A673 (cell line): ENCODE results near the gene TSPOAP1. TPM values are rescaled to one million over a fixed set of nuclear protein-coding genes. Genes with fewer than 3 reads are reported as not detected.

Experiments
- BruUV-seq: library from RNA; stranded (reverse); fragments of 400-500 nt; replicated peaks from 2 replicates; lab custom pipeline; 2021; lab: Mats Ljungman, UMichigan
- CTCF ChIA-PET: fragments of 300-600 bp; sonication (Branson Sonifier 250); formaldehyde crosslinking; loops from one replicate; lab custom pipeline; 2022; ENCODE audit warnings: antibody characterized with exemption; lab: Charles Lee
- POLR2A ChIA-PET: fragments of 300-600 bp; sonication (Branson Sonifier 250); formaldehyde crosslinking; loops from one replicate; lab custom pipeline; 2022; ENCODE audit warnings: antibody characterized with exemption; ENCODE audit not compliant: low non-redundant PET; lab: Charles Lee
- DNase-seq: peaks from one replicate; pipeline ENCODE4 v3.0.0-alpha.2; 2015; ENCODE audit warnings: low spot score
- H3K27ac ChIP-seq: fragments of 200-600 bp; sonication (generic); 2 replicates; pipeline ENCODE4 v1.5.1; 2016; ENCODE audit warnings: mixed run types, low read depth, mild to moderate bottlenecking, mixed read lengths, antibody characterized with exemption, low read length; ENCODE audit not compliant: poor library complexity, severe bottlenecking
- H3K27me3 ChIP-seq: fragments of 200-600 bp; sonication (generic); replicated peaks from 2 replicates; pipeline ENCODE4 v1.6.1; 2017; ENCODE audit warnings: mixed run types, low read depth, mild to moderate bottlenecking, mixed read lengths, antibody characterized with exemption, low read length; ENCODE audit not compliant: insufficient read depth, poor library complexity
- H3K36me3 ChIP-seq: fragments of 200-600 bp; sonication (generic); 2 replicates; pipeline ENCODE4 v1.6.1; 2016; ENCODE audit warnings: mixed run types, mild to moderate bottlenecking, mixed read lengths, antibody characterized with exemption, low read length; ENCODE audit not compliant: insufficient read depth, poor library complexity, severe bottlenecking
- H3K4me1 ChIP-seq: fragments of 200-600 bp; sonication (generic); 2 replicates; pipeline ENCODE4 v1.6.1; 2017; ENCODE audit warnings: mixed run types, mild to moderate bottlenecking, mixed read lengths, antibody characterized with exemption, low read length; ENCODE audit not compliant: insufficient read depth, poor library complexity, severe bottlenecking
- H3K4me3 ChIP-seq: fragments of 200-600 bp; sonication (generic); 2 replicates; pipeline ENCODE4 v1.5.1; 2016; ENCODE audit warnings: low read depth, mixed run types, mild to moderate bottlenecking, mixed read lengths, low read length; ENCODE audit not compliant: poor library complexity, severe bottlenecking
- H3K9me3 ChIP-seq: fragments of 200-600 bp; sonication (generic); 2 replicates; pipeline ENCODE4 v1.6.1; 2016; ENCODE audit warnings: mixed run types, low read depth, mild to moderate bottlenecking, mixed read lengths, antibody characterized with exemption, low read length; ENCODE audit not compliant: poor library complexity, severe bottlenecking
- CTCF ChIP-seq: fragments of 300-800, 200-600 bp; sonication (generic); conservative IDR thresholded peaks from 2 replicates; pipeline ENCODE4 v1.5.1; 2017; ENCODE audit warnings: low read depth, mild to moderate bottlenecking, antibody characterized with exemption, low read length, moderate library complexity, mixed read lengths
- EZH2 ChIP-seq: fragments of 200-600 bp; sonication (generic); IDR thresholded peaks from 2 replicates; pipeline ENCODE4 v1.6.1; 2017; ENCODE audit warnings: borderline replicate concordance, low read depth, mild to moderate bottlenecking, mixed read lengths, antibody characterized with exemption, low read length; ENCODE audit not compliant: poor library complexity, severe bottlenecking
- intact Hi-C: fragments of 100-400 bp; cut with micrococcal nuclease; formaldehyde crosslinking; loops from one replicate; pipeline ENCODE4 v1.10.0; 2022; ENCODE audit not compliant: unreplicated experiment
- total RNA-seq: library from RNA; stranded (reverse); gene quantifications from 2 replicates; pipeline ENCODE4 v1.2.3, GENCODE V29; 2021

TSPOAP1 gene
- total RNA-seq, 1 experiment from 2014 or later: 0.21 TPM

GRCh38 chr17:58264407-58265103, 64.0 kb downstream of the TSPOAP1 start:
- Histone ChIP-seq H3K9me3 (no peaks in the 10 kb centered on the region), H3K27me3 (peaks cover 58% of the 10 kb centered on the region), H3K27ac (no peak overlapping the region), H3K36me3 (no peaks in the 10 kb centered on the region), H3K4me1 (no peaks in the 10 kb centered on the region), H3K4me3 (no peak overlapping the region)
- intact Hi-C loops: no loop called here
- ChIA-PET CTCF (no interaction called here), POLR2A (interaction anchor here (0.6 kb wide), 2 partner anchors 159 to 268 kb away, joined by 4 to 9 read pairs; no protein-coding TSS in a partner anchor)
- BruUV-seq: no TSS peak
- DNase-seq: no peak
- TF ChIP-seq CTCF: no peak
- TF ChIP-seq EZH2: no peak

GRCh38 chr17:58263773-58264172, 64.8 kb downstream of the TSPOAP1 start:
- H3K27ac ChIP-seq: no peak overlapping the region
- no peaks in the 10 kb centered on the region for H3K9me3 ChIP-seq
- no peaks in the 10 kb centered on the region for H3K4me1 ChIP-seq
- no peak for TF ChIP-seq EZH2
- TF ChIP-seq CTCF: no peak
- no peak overlapping the region for H3K4me3 ChIP-seq
- H3K27me3 ChIP-seq: peaks cover 66% of the 10 kb centered on the region
- no TSS peak for BruUV-seq
- CTCF ChIA-PET: no interaction called here
- intact Hi-C loops: no loop called here
- POLR2A ChIA-PET: no interaction called here
- DNase-seq: no peak
- H3K36me3 ChIP-seq: no peaks in the 10 kb centered on the region

GRCh38 chr17:58262149-58262548, 66.4 kb downstream of the TSPOAP1 start:
- no peak for DNase-seq
- Histone ChIP-seq H3K9me3 (no peaks in the 10 kb centered on the region), H3K27ac (no peak overlapping the region), H3K27me3 (peaks cover 80% of the 10 kb centered on the region), H3K4me1 (no peaks in the 10 kb centered on the region), H3K4me3 (no peak overlapping the region), H3K36me3 (no peaks in the 10 kb centered on the region)
- CTCF ChIA-PET: no interaction called here
- BruUV-seq: no TSS peak
- intact Hi-C loops: no loop called here
- POLR2A ChIA-PET: no interaction called here
- TF ChIP-seq EZH2 (no peak), CTCF (no peak)
